Naive B cell (primary cell): ENCODE measurements around the gene HOXC5. TPM values are rescaled to one million over a fixed set of nuclear protein-coding genes. Genes with fewer than 3 reads are reported as not detected.

ENCODE experiments used
- ATAC-seq, 2 donors: fragments of 150-1000 bp; cut with Tn5 transposase; 2 replicates each; pipeline ENCODE4 v1.10.0; 2021; ENCODE audit warnings: low read depth in 2 of 2, mild to moderate bottlenecking in 2 of 2, moderate library complexity in 2 of 2
- DNase-seq: peaks from one replicate; pipeline ENCODE4 v3.0.0; 2022
- H3K27ac Mint-ChIP-seq, 6 donors: one replicate each; pipeline ENCODE4 v1.8.0; 2020 to 2022; ENCODE audit warnings: mild to moderate bottlenecking in 6 of 6, mixed read lengths in 6 of 6, moderate library complexity in 5 of 6, inconsistent platforms in 2 of 6
- H3K27me3 Mint-ChIP-seq, 3 donors: one replicate each; pipeline ENCODE4 v1.8.0; 2021 to 2022; ENCODE audit warnings: mixed read lengths in 3 of 3, mild to moderate bottlenecking in 1 of 3
- H3K36me3 Mint-ChIP-seq, 2 donors: one replicate each; pipeline ENCODE4 v1.8.0; 2020 to 2022; ENCODE audit warnings: mixed read lengths in 2 of 2, inconsistent platforms in 1 of 2, mild to moderate bottlenecking in 1 of 2
- H3K4me1 Mint-ChIP-seq, 3 donors: one replicate each; pipeline ENCODE4 v1.8.0; 2020 to 2022; ENCODE audit warnings: mixed read lengths in 3 of 3, inconsistent platforms in 1 of 3, mild to moderate bottlenecking in 1 of 3, moderate library complexity in 1 of 3
- H3K4me3 Mint-ChIP-seq, 8 donors: one replicate each; pipeline ENCODE4 v1.8.0; 2020 to 2022; ENCODE audit warnings: mild to moderate bottlenecking in 8 of 8, mixed read lengths in 8 of 8, moderate library complexity in 8 of 8, inconsistent platforms in 2 of 8
- H3K9me3 Mint-ChIP-seq, 7 donors: one replicate each; pipeline ENCODE4 v1.8.0; 2020 to 2022; ENCODE audit warnings: mixed read lengths in 7 of 7, mild to moderate bottlenecking in 5 of 7, inconsistent platforms in 2 of 7, moderate library complexity in 1 of 7
- polyA plus RNA-seq, 6 donors: library from polyadenylated mRNA; unstranded; fragments of 300-500 nt; fragmentation: Illumina TruSeq; gene quantifications; one replicate each; pipeline ENCODE4 v1.2.3, GENCODE V29; 2021; ENCODE audit warnings: low read depth in 6 of 6

The HOXC5 gene
- not detected for polyA plus RNA-seq

GRCh38 chr12:54032627-54033100 lies at the start of gene HOXC5:
Gene HOXC5, plus strand, starts transcription at chr12:54033050. Its CDS starts 73 bp downstream, at chr12:54033123.
- peaks cover 30 to 32% (median 30%) of the 10 kb centered on the region in 3 donors for H3K4me1 Mint-ChIP-seq
- ATAC-seq (peak; percentile 35 to 36), DNase-seq (peak; percentile 53)
- peak within 1 kb of the TSS; percentile 75 to 87 (median 80) for H3K4me3 Mint-ChIP-seq
- peaks cover 78 to 92% (median 90%) of the 10 kb centered on the region in 3 donors for H3K27me3 Mint-ChIP-seq
- H3K9me3 Mint-ChIP-seq = peaks cover 0 to 8% (median 5%) of the 10 kb centered on the region in 7 donors
- no peaks in the 10 kb centered on the region for H3K36me3 Mint-ChIP-seq
- peak within 1 kb of the TSS in 5 of 6 donors; percentile 19 to 94 (median 88) for H3K27ac Mint-ChIP-seq

GRCh38 chr12:53983568-53983949 lies 49.3 kb upstream of the HOXC5 start:
- peak overlapping the region in 3 of 8 donors; percentile 54 to 77 (median 68) for H3K4me3 Mint-ChIP-seq
- peaks cover 73 to 93% (median 93%) of the 10 kb centered on the region in 3 donors for H3K27me3 Mint-ChIP-seq
- H3K9me3 Mint-ChIP-seq = peaks cover 0 to 32% (median 10%) of the 10 kb centered on the region in 7 donors
- ATAC-seq = no peak
- DNase-seq = no peak
- peaks cover 0 to 31% of the 10 kb centered on the region in 2 donors for H3K36me3 Mint-ChIP-seq
- H3K27ac Mint-ChIP-seq = peak overlapping the region in 3 of 6 donors; percentile 51 to 92 (median 92)
- H3K4me1 Mint-ChIP-seq = peaks cover 14 to 34% (median 27%) of the 10 kb centered on the region in 3 donors

GRCh38 chr12:53983950-53984572 lies 48.8 kb upstream of the HOXC5 start:
- Mint-ChIP-seq H3K4me3 (peak overlapping the region in 7 of 8 donors; percentile 15 to 77 (median 35)), H3K4me1 (peaks cover 16 to 37% (median 32%) of the 10 kb centered on the region in 3 donors), H3K9me3 (peaks cover 0 to 32% (median 10%) of the 10 kb centered on the region in 7 donors), H3K27me3 (peaks cover 74 to 93% (median 93%) of the 10 kb centered on the region in 3 donors), H3K27ac (peak overlapping the region in 3 of 6 donors; percentile 51 to 92 (median 92)), H3K36me3 (peaks cover 0 to 32% of the 10 kb centered on the region in 2 donors)
- DNase-seq = no peak
- no peak for ATAC-seq

GRCh38 chr12:53984901-53985691 lies 47.8 kb upstream of the HOXC5 start, which contains the start of gene HOXC10:
Gene HOXC10, plus strand, starts transcription at chr12:53985146. Its CDS starts 114 bp downstream, at chr12:53985260.
- H3K4me1 Mint-ChIP-seq = peaks cover 26 to 48% (median 42%) of the 10 kb centered on the region in 3 donors
- H3K36me3 Mint-ChIP-seq = peaks cover 0 to 25% of the 10 kb centered on the region in 2 donors
- peaks cover 0 to 37% (median 10%) of the 10 kb centered on the region in 7 donors for H3K9me3 Mint-ChIP-seq
- peak within 1 kb of the TSS; percentile 50 to 86 (median 61) for H3K4me3 Mint-ChIP-seq
- peaks cover 74 to 93% (median 93%) of the 10 kb centered on the region in 3 donors for H3K27me3 Mint-ChIP-seq
- no peak for DNase-seq
- H3K27ac Mint-ChIP-seq = peak within 1 kb of the TSS in 4 of 6 donors; percentile 85 to 95 (median 92)
- no peak for ATAC-seq

GRCh38 chr12:53985692-53985993 lies 47.2 kb upstream of the HOXC5 start:
- ATAC-seq = no peak
- peaks cover 0 to 26% of the 10 kb centered on the region in 2 donors for H3K36me3 Mint-ChIP-seq
- DNase-seq = no peak
- H3K27ac Mint-ChIP-seq = peak overlapping the region in 4 of 6 donors; percentile 85 to 95 (median 92)
- H3K4me3 Mint-ChIP-seq = peak overlapping the region; percentile 15 to 83 (median 52)
- H3K27me3 Mint-ChIP-seq = peaks cover 75 to 93% (median 93%) of the 10 kb centered on the region in 3 donors
- peaks cover 0 to 37% (median 10%) of the 10 kb centered on the region in 7 donors for H3K9me3 Mint-ChIP-seq
- peaks cover 30 to 53% (median 44%) of the 10 kb centered on the region in 3 donors for H3K4me1 Mint-ChIP-seq

GRCh38 chr12:53985994-53986685 lies 46.7 kb upstream of the HOXC5 start:
- ATAC-seq (peak in 1 of 2 donors; percentile 28), DNase-seq (no peak)
- Mint-ChIP-seq H3K36me3 (peaks cover 0 to 26% of the 10 kb centered on the region in 2 donors), H3K27me3 (peaks cover 74 to 93% (median 93%) of the 10 kb centered on the region in 3 donors), H3K4me1 (peaks cover 30 to 56% (median 42%) of the 10 kb centered on the region in 3 donors), H3K9me3 (peaks cover 0 to 37% (median 10%) of the 10 kb centered on the region in 7 donors), H3K27ac (peak overlapping the region in 5 of 6 donors; percentile 72 to 95 (median 85)), H3K4me3 (peak overlapping the region in 7 of 8 donors; percentile 6 to 83 (median 53))

GRCh38 chr12:53986686-53987483 lies 46.0 kb upstream of the HOXC5 start:
- DNase-seq (no peak), ATAC-seq (no peak)
- peaks cover 0 to 37% (median 10%) of the 10 kb centered on the region in 7 donors for H3K9me3 Mint-ChIP-seq
- peaks cover 76 to 93% (median 93%) of the 10 kb centered on the region in 3 donors for H3K27me3 Mint-ChIP-seq
- H3K27ac Mint-ChIP-seq = peak overlapping the region in 3 of 6 donors; percentile 70 to 86 (median 72)
- peak overlapping the region in 6 of 8 donors; percentile 22 to 60 (median 54) for H3K4me3 Mint-ChIP-seq
- H3K4me1 Mint-ChIP-seq = peaks cover 30 to 57% (median 37%) of the 10 kb centered on the region in 3 donors
- peaks cover 0 to 26% of the 10 kb centered on the region in 2 donors for H3K36me3 Mint-ChIP-seq

GRCh38 chr12:53987787-53988230 lies 45.0 kb upstream of the HOXC5 start:
- Mint-ChIP-seq H3K27me3 (peaks cover 76 to 96% (median 93%) of the 10 kb centered on the region in 3 donors), H3K9me3 (peaks cover 0 to 31% (median 10%) of the 10 kb centered on the region in 7 donors), H3K4me1 (peaks cover 30 to 57% (median 37%) of the 10 kb centered on the region in 3 donors), H3K4me3 (peak overlapping the region in 3 of 8 donors; percentile 19 to 60 (median 30)), H3K36me3 (peaks cover 0 to 26% of the 10 kb centered on the region in 2 donors), H3K27ac (no peak overlapping the region)
- DNase-seq (no peak), ATAC-seq (no peak)

- H3K27me3 Mint-ChIP-seq = peaks cover 76 to 96% (median 93%) of the 10 kb centered on the region in 3 donors
- peak overlapping the region in 2 of 6 donors; percentile 83 to 95 for H3K27ac Mint-ChIP-seq
- H3K4me1 Mint-ChIP-seq = peaks cover 31 to 55% (median 38%) of the 10 kb centered on the region in 3 donors
These were observed 44.2 kb upstream of the HOXC5 start for GRCh38 chr12:53988541-53989226.

GRCh38 chr12:53989227-53990113 lies 43.4 kb upstream of the HOXC5 start:
- Mint-ChIP-seq H3K4me1 (peaks cover 36 to 56% (median 46%) of the 10 kb centered on the region in 3 donors), H3K9me3 (peaks cover 0 to 29% (median 7%) of the 10 kb centered on the region in 7 donors), H3K27ac (peak overlapping the region in 2 of 6 donors; percentile 83 to 91), H3K27me3 (peaks cover 78 to 99% (median 98%) of the 10 kb centered on the region in 3 donors), H3K36me3 (peaks cover 0 to 36% of the 10 kb centered on the region in 2 donors), H3K4me3 (peak overlapping the region in 7 of 8 donors; percentile 13 to 64 (median 60))
- DNase-seq (no peak), ATAC-seq (no peak)

More at GRCh38 chr12:53988541-53989226, 44.2 kb upstream of the HOXC5 start:
- DNase-seq = no peak
- no peak for ATAC-seq
- Mint-ChIP-seq H3K9me3 (peaks cover 0 to 28% (median 5%) of the 10 kb centered on the region in 7 donors), H3K36me3 (peaks cover 0 to 30% of the 10 kb centered on the region in 2 donors), H3K4me3 (peak overlapping the region in 6 of 8 donors; percentile 13 to 64 (median 56))
